ENCODE results near the gene OGDHL. TPM values are rescaled to one million over a fixed set of nuclear protein-coding genes. Genes with fewer than 3 reads are reported as not detected.

OGDHL gene
- total and polyA plus RNA-seq, 2 of the 13 experiments (the other 11 are each of a cell fraction or from before 2014, with no cell fraction given): 3.0 to 9.8 TPM

DNA sequence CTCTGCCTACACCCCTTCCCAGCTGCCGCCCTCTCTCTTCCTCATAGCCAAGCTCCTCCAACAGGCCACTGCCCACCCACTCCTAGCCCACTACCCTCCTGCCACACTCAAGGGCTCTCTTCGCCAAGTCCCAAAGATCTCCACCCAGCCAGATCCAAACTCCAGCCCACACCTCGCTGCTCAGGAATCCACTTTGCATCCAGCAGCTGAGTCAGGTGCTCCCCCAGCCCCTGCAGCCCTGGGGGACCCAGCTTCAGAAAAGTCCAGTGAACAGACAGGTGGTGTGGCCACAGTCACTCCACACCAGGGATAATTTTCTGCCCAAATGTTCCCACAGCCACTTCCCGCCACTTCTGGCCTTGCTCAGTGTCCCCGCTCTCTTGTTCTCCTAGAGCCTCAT lies 10.9 kb downstream of the OGDHL start (continued):
- no peak for TF ChIP-seq TBP (CRISPR knock-in tag; IDR thresholded peaks at IDR 0.05)
- TF ChIP-seq ZNF124 (CRISPR knock-in tag; IDR thresholded peaks at IDR 0.05): no peak
- no peak for TF ChIP-seq MBD4 (IDR thresholded peaks at IDR 0.05; ENCODE audit: borderline replicate concordance, low read length)
- TF ChIP-seq, protein P1, sequence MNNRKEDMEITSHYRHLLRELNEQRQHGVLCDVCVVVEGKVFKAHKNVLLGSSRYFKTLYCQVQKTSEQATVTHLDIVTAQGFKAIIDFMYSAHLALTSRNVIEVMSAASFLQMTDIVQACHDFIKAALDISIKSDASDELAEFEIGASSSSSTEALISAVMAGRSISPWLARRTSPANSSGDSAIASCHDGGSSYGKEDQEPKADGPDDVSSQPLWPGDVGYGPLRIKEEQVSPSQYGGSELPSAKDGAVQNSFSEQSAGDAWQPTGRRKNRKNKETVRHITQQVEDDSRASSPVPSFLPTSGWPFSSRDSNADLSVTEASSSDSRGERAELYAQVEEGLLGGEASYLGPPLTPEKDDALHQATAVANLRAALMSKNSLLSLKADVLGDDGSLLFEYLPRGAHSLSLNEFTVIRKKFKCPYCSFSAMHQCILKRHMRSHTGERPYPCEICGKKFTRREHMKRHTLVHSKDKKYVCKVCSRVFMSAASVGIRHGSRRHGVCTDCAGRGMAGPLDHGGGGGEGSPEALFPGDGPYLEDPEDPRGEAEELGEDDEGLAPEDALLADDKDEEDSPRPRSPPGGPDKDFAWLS (CRISPR knock-in tag; IDR thresholded peaks at IDR 0.05; ENCODE audit: borderline replicate concordance): no peak
- no peak for TF ChIP-seq ZNF703 (CRISPR knock-in tag; IDR thresholded peaks at IDR 0.05; ENCODE audit: borderline replicate concordance)
- no peak for TF ChIP-seq TIGD3 (CRISPR knock-in tag; IDR thresholded peaks at IDR 0.05; ENCODE audit: borderline replicate concordance)
- TF ChIP-seq NRL (CRISPR knock-in tag; IDR thresholded peaks at IDR 0.05; ENCODE audit: borderline replicate concordance): no peak
- no peak for TF ChIP-seq ZNF432 (CRISPR knock-in tag; IDR thresholded peaks at IDR 0.05; ENCODE audit: borderline replicate concordance)
- no peak for TF ChIP-seq KMT2B (CRISPR knock-in tag; IDR thresholded peaks at IDR 0.05)

DNA sequence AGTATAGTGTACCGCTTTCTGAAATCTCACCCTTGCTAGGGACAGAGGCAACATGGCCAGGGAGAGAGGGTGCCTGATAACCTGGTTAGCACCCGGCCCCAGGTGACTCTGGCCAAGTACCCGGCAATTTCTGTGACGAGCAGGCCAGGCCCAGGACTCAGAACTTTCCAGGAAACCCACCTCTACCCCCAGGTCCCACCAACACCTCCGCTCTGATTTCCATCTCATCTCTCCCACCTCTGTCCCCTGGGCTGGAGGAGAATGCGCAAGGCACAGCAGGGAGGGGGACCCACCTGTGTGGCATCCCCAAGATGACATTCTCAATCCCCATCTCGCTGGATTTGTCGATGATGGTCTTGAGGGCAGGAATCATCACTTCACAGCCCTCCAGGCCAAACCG lies 11.6 kb downstream of the OGDHL start:
- Histone ChIP-seq H3K79me2 (ENCODE audit: insufficient read depth, low read length) (no peaks in the 10 kb centered on the region), H3K4me2 (ENCODE audit: low read depth, low read length) (no peak overlapping the region), H2AFZ (ENCODE audit: low read length) (no peak overlapping the region), H3K4me1 (ENCODE audit: insufficient read depth, low read length) (peaks cover 9% of the 10 kb centered on the region; the same call in 1 of the 2 replicates), H4K20me1 (ENCODE audit: insufficient read depth, low read length) (no peaks in the 10 kb centered on the region), H3K9me3 (ENCODE audit: low read length) (no peaks in the 10 kb centered on the region), H3K36me3 (replicated peaks in 1 of 2; ENCODE audit: control insufficient read depth in 1 of 2, insufficient read depth in 2 of 2, low read length in 2 of 2) (no peaks in the 10 kb centered on the region), H3K4me3 (replicated peaks in 1 of 3; ENCODE audit: insufficient read depth in 1 of 3, low read depth in 2 of 3, low read length in 3 of 3) (no peak overlapping the region), H3K9ac (ENCODE audit: insufficient read depth, low read depth, low read length) (no peak overlapping the region), H3K27me3 (ENCODE audit: control insufficient read depth in 1 of 2, insufficient read depth in 2 of 2, low read length in 2 of 2) (no peaks in the 10 kb centered on the region), H3K27ac (ENCODE audit: extremely low read length, insufficient read depth, low read length) (no peak overlapping the region)
- DNase-seq (ENCODE audit: low spot score) (no peak), ATAC-seq (no peak), FAIRE-seq (no peak)
- ChIA-PET CTCF (ENCODE audit: low intra/inter-chr PET ratio, low total read pairs) (no interaction called here), POLR2A (no interaction called here)
- in situ Hi-C loops (cut with HindIII; ENCODE audit: extremely low pct_ligation_motif_present, low pct_unique_long_range_greater_than_20kb) (no loop called here), intact Hi-C loops (cut with micrococcal nuclease; ENCODE audit: unreplicated experiment) (no loop called here)
- BruUV-seq (replicated peaks): no TSS peak
- 90% methylated on average over 7 of the region's 9 CpGs for WGBS (ENCODE audit: low lambda C conversion rate)
- TF ChIP-seq CREB3 (CRISPR knock-in tag; IDR thresholded peaks at IDR 0.05) (no peak), ZKSCAN5 (CRISPR knock-in tag; IDR thresholded peaks at IDR 0.05) (no peak), ZNF124 (CRISPR knock-in tag; IDR thresholded peaks at IDR 0.05) (no peak), ZNF776 (CRISPR knock-in tag; IDR thresholded peaks at IDR 0.05) (no peak), ARID5B (CRISPR knock-in tag; IDR thresholded peaks at IDR 0.05) (no peak)
- TF ChIP-seq, protein P2, sequence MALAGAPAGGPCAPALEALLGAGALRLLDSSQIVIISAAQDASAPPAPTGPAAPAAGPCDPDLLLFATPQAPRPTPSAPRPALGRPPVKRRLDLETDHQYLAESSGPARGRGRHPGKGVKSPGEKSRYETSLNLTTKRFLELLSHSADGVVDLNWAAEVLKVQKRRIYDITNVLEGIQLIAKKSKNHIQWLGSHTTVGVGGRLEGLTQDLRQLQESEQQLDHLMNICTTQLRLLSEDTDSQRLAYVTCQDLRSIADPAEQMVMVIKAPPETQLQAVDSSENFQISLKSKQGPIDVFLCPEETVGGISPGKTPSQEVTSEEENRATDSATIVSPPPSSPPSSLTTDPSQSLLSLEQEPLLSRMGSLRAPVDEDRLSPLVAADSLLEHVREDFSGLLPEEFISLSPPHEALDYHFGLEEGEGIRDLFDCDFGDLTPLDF (CRISPR knock-in tag; IDR thresholded peaks at IDR 0.05): no peak
